GM12892 (cell line): Measurements from ENCODE around the gene TRA2A.
A peak's percentile ranks its signal among the peaks of the same experiment; 100 is the strongest.

Experiments used
- POLR2A ChIP-seq: IDR thresholded peaks from 2 replicates; pipeline ENCODE4 v1.6.1; 2011; ENCODE audit warnings: low read depth, low read length, control low read depth
- POLR2AphosphoS5 ChIP-seq: IDR thresholded peaks from 2 replicates; pipeline ENCODE4 v1.6.1; 2011; ENCODE audit warnings: low read depth, low read length, control low read depth

DNA sequence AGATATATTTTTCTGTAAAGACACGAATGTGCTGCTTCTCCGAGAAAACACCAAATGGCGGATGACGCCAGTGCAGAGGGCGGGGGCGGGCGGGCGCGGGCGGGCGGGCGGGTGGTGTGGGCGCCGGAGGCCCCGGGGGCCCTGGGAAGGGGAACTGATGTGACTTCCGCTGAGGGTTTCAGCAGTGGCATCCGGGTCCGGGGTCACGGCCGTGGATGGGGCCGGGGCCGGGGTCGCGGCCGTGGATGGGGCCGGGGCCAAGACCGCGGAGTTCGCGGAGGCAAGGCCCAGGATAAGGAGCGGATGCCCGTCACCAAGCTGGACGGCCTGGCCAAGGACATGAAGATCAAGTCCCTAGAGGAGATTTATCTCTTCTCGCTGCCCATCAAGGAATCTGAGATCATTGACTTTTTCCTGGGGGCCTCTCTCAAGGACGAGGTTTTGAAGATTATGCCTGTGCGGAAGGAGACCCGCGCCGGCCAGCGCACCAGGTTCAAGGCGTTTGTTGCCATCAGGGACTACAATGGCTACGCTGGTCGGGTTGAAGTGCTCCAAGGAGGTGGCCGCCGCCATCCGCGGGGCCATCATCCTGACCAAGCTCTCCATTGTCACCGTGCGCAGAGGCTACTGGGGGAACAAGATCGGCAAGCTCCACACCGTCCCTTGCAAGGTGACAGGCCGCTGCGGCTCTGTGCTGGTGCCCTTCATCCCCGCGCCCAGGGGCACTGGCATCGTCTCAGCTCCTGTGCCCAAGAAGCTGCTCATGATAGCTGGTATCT, 41.2 kb downstream of the TRA2A start:
- TF ChIP-seq POLR2A: peak; percentile 62; the same call in 1 of the 2 replicates
- no peak for TF ChIP-seq POLR2AphosphoS5
